Measurements from ENCODE around the gene ARHGEF33.

The ARHGEF33 gene

GRCh38 chr2:38905251-38905650 lies 15.6 kb downstream of the ARHGEF33 start:
- ChIA-PET CTCF (no interaction called here), POLR2A (no interaction called here)
- TF ChIP-seq NFRKB (IDR thresholded peaks at IDR 0.05) (no peak), TARDBP (IDR thresholded peaks at IDR 0.05) (no peak), PKNOX1 (IDR thresholded peaks at IDR 0.05) (no peak), SP1 (IDR thresholded peaks at IDR 0.05) (no peak), ZNF384 (IDR thresholded peaks at IDR 0.05) (no peak), HDGF (IDR thresholded peaks at IDR 0.05; ENCODE audit: borderline replicate concordance) (no peak), FOXA1 (IDR thresholded peaks at IDR 0.05) (no peak), L3MBTL2 (conservative IDR thresholded peaks at IDR 0.05) (no peak), FOXM1 (IDR thresholded peaks at IDR 0.05; ENCODE audit: borderline replicate concordance) (no peak), FOXK2 (IDR thresholded peaks at IDR 0.05) (no peak), ARNT (IDR thresholded peaks at IDR 0.05) (no peak), CTBP1 (IDR thresholded peaks at IDR 0.05; ENCODE audit: borderline replicate concordance) (no peak)
- no peak for DNase-seq (ENCODE audit: extremely low spot score)

GRCh38 chr2:38907242-38907641 lies 17.6 kb downstream of the ARHGEF33 start:
- no peak for DNase-seq (ENCODE audit: extremely low spot score)
- ChIA-PET CTCF (interaction anchor here (0.6 kb wide), 1 partner anchor 19 kb away, joined by 4 read pairs; no protein-coding TSS in a partner anchor), POLR2A (no interaction called here)
- TF ChIP-seq PKNOX1 (IDR thresholded peaks at IDR 0.05) (no peak), HDGF (IDR thresholded peaks at IDR 0.05; ENCODE audit: borderline replicate concordance) (no peak), FOXM1 (IDR thresholded peaks at IDR 0.05; ENCODE audit: borderline replicate concordance) (no peak), ZNF384 (IDR thresholded peaks at IDR 0.05) (no peak), SP1 (IDR thresholded peaks at IDR 0.05) (no peak), CTBP1 (IDR thresholded peaks at IDR 0.05; ENCODE audit: borderline replicate concordance) (no peak), LEF1 (IDR thresholded peaks at IDR 0.05; ENCODE audit: borderline replicate concordance) (no peak), SUZ12 (IDR thresholded peaks at IDR 0.05) (no peak), L3MBTL2 (conservative IDR thresholded peaks at IDR 0.05) (no peak), FOXA1 (IDR thresholded peaks at IDR 0.05) (no peak), BHLHE40 (IDR thresholded peaks at IDR 0.05; ENCODE audit: borderline replicate concordance) (no peak), ARNT (IDR thresholded peaks at IDR 0.05) (no peak), NFRKB (IDR thresholded peaks at IDR 0.05) (no peak), ELF4 (IDR thresholded peaks at IDR 0.05) (no peak), FOXK2 (IDR thresholded peaks at IDR 0.05) (no peak), TARDBP (IDR thresholded peaks at IDR 0.05) (no peak)

- POLR2A ChIA-PET, result no interaction called here
- DNase-seq (ENCODE audit: extremely low spot score), result no peak
- TF ChIP-seq CTBP1 (IDR thresholded peaks at IDR 0.05; ENCODE audit: borderline replicate concordance) (no peak), HDGF (IDR thresholded peaks at IDR 0.05; ENCODE audit: borderline replicate concordance) (no peak), ELF4 (IDR thresholded peaks at IDR 0.05) (no peak), TARDBP (IDR thresholded peaks at IDR 0.05) (no peak), BHLHE40 (IDR thresholded peaks at IDR 0.05; ENCODE audit: borderline replicate concordance) (no peak), FOXA1 (IDR thresholded peaks at IDR 0.05) (no peak), FOXM1 (IDR thresholded peaks at IDR 0.05; ENCODE audit: borderline replicate concordance) (no peak), PKNOX1 (IDR thresholded peaks at IDR 0.05) (no peak), SP1 (IDR thresholded peaks at IDR 0.05) (no peak), L3MBTL2 (conservative IDR thresholded peaks at IDR 0.05) (no peak), LEF1 (IDR thresholded peaks at IDR 0.05; ENCODE audit: borderline replicate concordance) (no peak), ARNT (IDR thresholded peaks at IDR 0.05) (no peak), FOXK2 (IDR thresholded peaks at IDR 0.05) (no peak)
- CTCF ChIA-PET, result interaction anchor here (0.6 kb wide), 1 partner anchor 18 kb away, joined by 4 read pairs; no protein-coding TSS in a partner anchor
Observed at GRCh38 chr2:38907743-38908562, 18.3 kb downstream of the ARHGEF33 start.

GRCh38 chr2:38909872-38910271 lies 20.2 kb downstream of the ARHGEF33 start:
- POLR2A ChIA-PET, result no interaction called here
- DNase-seq (ENCODE audit: extremely low spot score), result no peak
- no peak for TF ChIP-seq FOXK2 (IDR thresholded peaks at IDR 0.05)
- no peak for TF ChIP-seq LEF1 (IDR thresholded peaks at IDR 0.05; ENCODE audit: borderline replicate concordance)
- TF ChIP-seq SP1 (IDR thresholded peaks at IDR 0.05), result no peak
- no peak for TF ChIP-seq FOXA1 (IDR thresholded peaks at IDR 0.05)
- no peak for TF ChIP-seq L3MBTL2 (conservative IDR thresholded peaks at IDR 0.05)
- no peak for TF ChIP-seq ZNF384 (IDR thresholded peaks at IDR 0.05)
- TF ChIP-seq BHLHE40 (IDR thresholded peaks at IDR 0.05; ENCODE audit: borderline replicate concordance), result no peak
- no peak for TF ChIP-seq ARNT (IDR thresholded peaks at IDR 0.05)
- CTCF ChIA-PET, result no interaction called here

- TF ChIP-seq CTBP1 (IDR thresholded peaks at IDR 0.05; ENCODE audit: borderline replicate concordance), result no peak
- TF ChIP-seq HDGF (IDR thresholded peaks at IDR 0.05; ENCODE audit: borderline replicate concordance), result no peak
- no peak for TF ChIP-seq ZNF384 (IDR thresholded peaks at IDR 0.05)
- no peak for TF ChIP-seq SP1 (IDR thresholded peaks at IDR 0.05)
- no peak for TF ChIP-seq TARDBP (IDR thresholded peaks at IDR 0.05)
- no peak for TF ChIP-seq ARNT (IDR thresholded peaks at IDR 0.05)
- TF ChIP-seq FOXK2 (IDR thresholded peaks at IDR 0.05), result no peak
- TF ChIP-seq L3MBTL2 (conservative IDR thresholded peaks at IDR 0.05), result no peak
- no peak for TF ChIP-seq NFRKB (IDR thresholded peaks at IDR 0.05)
- no peak for TF ChIP-seq BHLHE40 (IDR thresholded peaks at IDR 0.05; ENCODE audit: borderline replicate concordance)
- ChIA-PET CTCF (interaction anchor here (0.6 kb wide), 1 partner anchor 13 kb away, joined by 3 read pairs; no protein-coding TSS in a partner anchor), POLR2A (no interaction called here)
- no peak for DNase-seq (ENCODE audit: extremely low spot score)
Observed at GRCh38 chr2:38911191-38911590, 21.5 kb downstream of the ARHGEF33 start.

Data from HEK293T (cell line).